HG03064 (cell line): Measurements from ENCODE around the gene ATP2B1.

Source experiments
- ATAC-seq: cut with Tn5 transposase; IDR thresholded peaks from one replicate; pipeline ENCODE4 v1.9.1; 2021; ENCODE audit warnings: low read depth; ENCODE audit not compliant: unreplicated experiment

The ATP2B1 gene

DNA sequence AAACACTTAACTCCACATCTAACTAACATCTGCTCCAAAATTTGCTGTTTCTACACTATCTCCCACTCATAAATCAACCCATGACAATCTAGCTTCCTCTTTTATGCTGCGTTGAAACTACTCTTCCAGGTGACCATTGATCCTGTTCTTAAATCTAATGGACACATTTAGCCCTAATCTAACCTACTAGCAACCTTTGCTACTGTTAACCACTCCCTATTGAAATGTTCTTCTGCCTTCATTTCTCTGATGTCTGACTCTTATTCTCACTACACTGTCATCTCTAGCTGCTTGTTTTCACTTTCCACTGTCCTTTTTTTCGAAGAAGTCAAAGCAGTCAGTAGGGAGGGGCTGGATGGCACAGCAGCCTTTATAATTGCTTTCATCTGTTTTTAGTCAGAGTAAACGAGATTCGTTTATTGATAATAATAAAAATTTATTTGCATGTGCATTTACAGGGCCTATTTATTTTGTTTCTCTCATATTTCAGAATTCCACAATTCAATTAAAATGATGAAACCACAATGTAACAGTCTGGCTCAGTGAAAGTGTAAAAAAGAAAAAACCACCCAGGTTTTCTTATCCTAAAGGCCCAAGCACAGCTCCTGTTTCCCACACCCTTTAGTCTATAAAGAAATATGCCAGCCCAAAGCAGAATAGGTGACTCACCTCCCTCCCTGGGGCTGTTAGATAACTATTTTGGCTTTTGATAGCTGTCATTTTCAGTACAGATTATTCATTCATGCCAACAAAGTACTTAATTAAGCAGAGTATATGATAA, 44.9 kb downstream of the ATP2B1 start:
- ATAC-seq, result peak; percentile 67

DNA sequence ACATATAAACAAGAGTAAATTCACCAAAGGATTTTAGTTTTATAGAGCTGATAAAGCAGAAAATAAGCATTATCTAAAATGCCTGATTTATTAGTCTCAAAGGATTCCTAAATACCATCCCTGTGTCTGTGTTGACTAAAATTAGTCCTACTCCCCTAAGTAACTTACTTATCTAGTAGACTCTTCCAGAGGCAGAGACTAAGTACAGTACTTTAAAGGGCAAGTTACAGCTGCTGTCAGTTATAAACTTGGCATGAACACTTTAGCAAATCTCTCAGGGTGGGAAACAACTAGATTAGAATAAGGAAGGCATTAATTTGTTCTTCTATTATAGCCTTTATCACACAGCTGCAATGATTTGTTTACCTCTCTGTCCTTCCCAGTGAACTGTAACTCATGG, 46.0 kb downstream of the ATP2B1 start:
- ATAC-seq, result no peak

- ATAC-seq, result no peak
Observed at GRCh38 chr12:89661706-89662330, 46.8 kb downstream of the ATP2B1 start.

- no peak for ATAC-seq
Observed at GRCh38 chr12:89657739-89658138, 50.9 kb downstream of the ATP2B1 start.

DNA sequence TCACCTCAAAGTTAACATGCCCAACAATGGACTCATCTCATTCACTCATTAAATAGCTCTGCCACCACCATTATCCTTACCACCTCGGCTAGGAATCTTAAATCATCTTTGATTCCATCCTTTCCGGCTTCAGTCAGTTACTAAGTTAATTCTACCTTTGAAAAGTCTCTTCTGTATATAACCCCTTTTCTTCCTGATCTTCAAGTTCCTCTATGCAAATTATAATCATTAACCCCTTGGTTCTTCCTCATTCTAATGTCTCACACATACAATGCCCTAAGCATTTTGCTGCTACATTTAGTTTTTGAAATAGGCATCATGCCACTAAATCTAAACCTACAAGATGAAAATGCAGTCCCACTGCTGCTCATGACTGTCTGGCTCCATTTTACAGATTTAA, 51.6 kb downstream of the ATP2B1 start:
- no peak for ATAC-seq

DNA sequence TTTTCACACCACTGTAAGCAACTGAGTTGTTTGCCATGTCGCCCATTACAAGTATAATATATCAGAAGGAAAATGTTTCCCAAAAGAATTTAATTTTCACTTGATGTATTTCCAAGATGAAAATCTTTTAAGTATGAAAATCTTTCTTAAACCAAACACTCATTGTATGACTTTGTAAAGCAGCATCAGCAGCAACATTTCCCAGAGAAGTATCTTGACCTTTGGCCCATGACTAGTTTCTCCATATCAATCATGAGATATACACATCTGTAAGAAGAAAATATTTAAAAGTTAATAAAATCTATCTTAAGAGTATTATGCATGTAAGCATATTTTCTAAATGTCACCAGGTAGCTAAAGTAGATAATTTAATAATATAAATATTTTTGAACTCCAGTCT, 52.8 kb downstream of the ATP2B1 start:
- no peak for ATAC-seq

GRCh38 chr12:89651192-89651591, 57.4 kb downstream of the ATP2B1 start:
- no peak for ATAC-seq

- ATAC-seq, result no peak
Observed at GRCh38 chr12:89650239-89650638, 58.4 kb downstream of the ATP2B1 start.

DNA sequence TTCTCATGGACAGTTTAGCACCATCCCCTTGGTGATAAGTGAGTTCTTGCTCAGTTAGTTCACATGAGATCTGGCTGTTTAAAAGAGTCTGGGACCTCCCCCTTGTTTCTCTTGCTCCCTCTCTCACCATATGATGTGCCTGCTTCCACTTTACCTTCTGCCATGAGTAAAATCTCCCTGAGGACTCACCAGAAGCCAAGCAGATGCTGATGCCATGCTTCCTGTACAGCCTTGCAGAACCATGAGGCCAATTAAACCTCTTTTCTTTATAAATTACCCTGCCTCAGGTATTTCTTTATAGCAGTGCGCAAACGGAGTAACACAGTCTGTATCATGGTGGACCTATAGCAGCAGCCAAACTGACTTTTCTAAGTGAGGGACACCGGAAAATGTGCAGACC, 58.8 kb downstream of the ATP2B1 start:
- no peak for ATAC-seq

GRCh38 chr12:89649139-89649538, 59.5 kb downstream of the ATP2B1 start:
- no peak for ATAC-seq

- no peak for ATAC-seq
Observed at GRCh38 chr12:89648211-89648930, 60.3 kb downstream of the ATP2B1 start.

DNA sequence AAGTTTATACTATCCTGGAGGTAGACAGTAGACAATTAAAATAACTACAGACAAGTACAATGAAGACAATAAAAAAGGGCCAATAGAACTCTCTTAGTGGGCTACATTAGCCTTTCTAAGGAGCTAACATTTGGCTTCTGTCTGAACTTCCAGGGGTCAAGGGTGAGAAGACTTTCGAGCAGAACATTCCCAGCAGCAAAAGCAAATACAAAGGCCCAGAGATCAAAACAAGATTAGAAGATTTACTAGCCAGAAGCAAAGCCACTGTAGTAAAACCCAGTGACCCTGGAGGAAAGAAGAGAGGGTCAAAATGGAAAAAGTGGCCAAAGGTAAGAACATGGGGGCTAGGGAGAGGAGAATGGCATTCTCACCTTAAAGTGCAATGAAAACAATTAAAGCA, 63.2 kb downstream of the ATP2B1 start:
- no peak for ATAC-seq

DNA sequence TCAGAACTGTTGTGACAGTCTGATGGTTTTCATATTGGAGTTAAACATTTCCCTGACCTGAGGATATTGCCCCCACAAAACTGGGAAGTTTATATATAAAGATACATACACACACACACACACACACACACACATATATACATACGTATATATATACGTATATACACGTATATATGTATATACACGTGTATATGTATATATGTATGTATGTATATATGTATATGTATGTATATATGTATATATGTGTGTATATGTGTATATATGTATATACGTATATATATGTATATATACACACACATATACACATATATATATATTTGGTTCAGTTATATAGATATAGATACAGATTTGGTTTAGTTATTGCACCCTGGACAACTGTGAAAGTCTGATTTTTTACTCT, 65.7 kb downstream of the ATP2B1 start:
- ATAC-seq, result no peak

DNA sequence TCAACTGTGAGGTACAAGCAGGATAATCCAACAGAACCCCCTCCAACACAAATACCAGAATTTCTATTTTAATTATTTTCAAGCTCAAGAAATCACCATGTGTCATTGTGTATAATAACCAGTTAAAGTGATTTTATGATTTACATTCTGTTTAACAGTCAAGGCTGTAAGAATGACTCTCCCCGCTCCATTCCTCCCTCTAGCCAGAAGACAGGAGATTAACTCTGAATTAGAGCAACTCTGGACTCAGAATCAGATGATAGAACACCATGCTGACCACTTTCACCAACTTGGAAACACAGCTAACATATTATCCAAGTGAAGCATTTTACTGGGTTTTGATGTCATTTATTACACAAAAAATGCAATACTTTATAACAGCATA, 71.9 kb downstream of the ATP2B1 start:
- ATAC-seq, result no peak

DNA sequence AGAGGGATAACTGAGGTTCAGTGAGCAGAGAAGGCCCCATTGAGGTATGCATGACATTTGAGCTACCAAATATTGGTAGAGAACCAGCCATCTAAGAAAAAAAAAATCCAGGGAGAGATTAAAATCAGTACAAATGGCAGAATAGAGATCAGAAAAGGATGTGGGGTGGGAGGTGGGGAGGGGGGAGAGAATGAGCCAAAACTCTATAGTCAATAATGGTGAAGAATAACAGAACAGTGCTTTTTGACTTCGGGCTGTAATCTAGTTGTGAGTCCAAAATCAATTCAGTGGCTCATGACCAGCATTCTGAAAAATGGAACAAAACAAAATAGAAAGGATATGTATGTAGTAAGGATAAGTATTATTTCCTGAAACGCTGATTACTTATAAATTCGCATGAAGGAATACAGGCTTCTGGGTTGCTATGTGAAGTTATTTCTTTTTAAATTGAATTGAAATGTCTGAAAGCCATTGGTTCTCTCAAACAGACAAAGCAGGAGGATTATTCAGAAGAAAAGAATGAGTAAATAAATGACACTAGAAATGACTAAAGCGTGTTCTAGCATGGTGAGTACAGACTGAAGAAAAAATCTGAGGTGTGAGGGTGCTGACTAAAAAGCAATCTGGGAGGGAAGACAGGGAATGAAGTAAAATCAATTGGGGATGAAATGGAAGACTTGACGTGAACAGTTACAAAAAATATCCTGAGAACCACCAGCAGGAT, 72.4 kb downstream of the ATP2B1 start:
- no peak for ATAC-seq

DNA sequence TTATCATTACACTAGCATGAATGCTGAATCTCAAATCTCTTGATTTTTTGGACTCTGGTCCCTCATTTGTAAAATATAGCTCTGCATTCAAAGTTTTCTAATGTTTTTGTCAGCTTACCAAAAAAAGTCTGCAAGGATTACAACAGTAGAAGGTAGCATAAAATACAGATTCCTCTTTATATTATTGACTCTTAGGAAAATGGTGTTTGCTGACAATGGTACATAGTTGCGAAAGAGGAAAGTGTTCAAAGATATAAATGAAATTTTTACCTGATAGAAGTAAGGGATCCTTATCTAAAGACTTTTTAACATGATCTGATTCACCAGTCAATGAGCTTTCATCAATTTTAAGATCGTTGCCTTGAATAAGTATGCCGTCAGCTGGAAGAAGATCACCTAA, 74.1 kb downstream of the ATP2B1 start:
- no peak for ATAC-seq

DNA sequence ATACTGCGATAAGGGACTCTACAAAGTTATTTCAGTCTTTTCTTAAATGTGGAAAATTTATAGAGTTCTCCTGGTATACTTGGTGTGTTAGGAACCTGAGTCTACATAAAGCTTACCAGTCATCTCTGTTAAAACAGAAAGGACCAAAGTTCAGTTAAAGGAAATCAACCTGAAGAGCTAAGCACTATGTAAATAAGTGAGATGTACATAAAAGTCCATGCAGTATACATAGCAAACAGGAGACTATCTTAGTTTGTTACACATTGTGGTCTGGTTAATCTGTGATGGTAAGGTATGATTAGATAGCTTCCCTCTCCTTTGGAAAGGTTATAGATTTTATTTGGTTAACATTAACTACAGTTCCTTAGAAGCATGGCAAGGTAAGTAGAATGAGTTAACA, 75.9 kb downstream of the ATP2B1 start:
- no peak for ATAC-seq

DNA sequence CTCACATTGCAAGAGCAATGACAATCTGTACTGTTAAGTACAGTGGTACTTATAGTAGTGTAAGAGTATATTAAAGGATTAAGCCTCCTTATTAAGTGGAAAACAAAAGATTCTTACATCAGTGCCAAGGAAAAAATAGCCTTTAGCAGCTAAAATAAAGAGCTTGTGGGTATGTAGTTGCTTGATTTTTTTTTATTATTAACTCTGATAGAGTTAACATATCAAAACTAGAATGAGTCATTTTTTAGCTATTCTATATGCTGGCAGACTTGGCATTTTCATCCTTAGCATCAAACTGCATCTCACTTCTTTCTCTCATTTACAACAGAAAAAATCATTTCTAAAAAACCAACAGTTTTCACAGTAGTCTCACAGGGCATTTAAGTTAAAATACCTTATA, 86.5 kb downstream of the ATP2B1 start:
- no peak for ATAC-seq

DNA sequence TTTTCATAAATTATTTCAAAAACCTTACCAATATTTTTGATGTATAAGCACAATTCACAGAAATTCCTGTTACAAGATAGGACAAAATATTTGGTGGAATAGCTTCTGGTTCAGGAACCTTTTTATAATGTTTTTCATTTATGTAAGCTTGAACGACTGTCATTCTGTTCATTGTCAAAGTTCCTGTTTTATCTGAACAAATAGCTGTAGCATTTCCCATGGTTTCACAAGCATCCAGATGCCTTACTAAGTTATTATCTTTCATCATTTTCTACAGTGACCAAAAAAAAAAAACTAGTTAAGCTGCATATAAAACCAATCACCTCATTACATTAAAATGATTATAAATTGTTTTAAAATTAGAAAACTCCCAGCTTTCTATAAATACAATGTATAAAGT, 87.1 kb downstream of the ATP2B1 start:
- no peak for ATAC-seq

- no peak for ATAC-seq
Observed at GRCh38 chr12:89619764-89620163, 88.9 kb downstream of the ATP2B1 start.
